ENCODE results near the gene GCC2. TPM values are rescaled to one million over a fixed set of nuclear protein-coding genes. Genes with fewer than 3 reads are reported as not detected.

Gene GCC2
- total and polyA plus RNA-seq, 2 of the 13 experiments (the other 11 are each of a cell fraction or from before 2014, with no cell fraction given) = 17.6 to 22.5 TPM

Small RNA genes within 50 kb of the gene (small RNA-seq; reads per million reads assigned to genes)
- gene SMIM12P1 (ENCODE audit: insufficient read depth in 2 of 3, insufficient read length in 3 of 3, low read depth in 2 of 3, low replicate concordance in 1 of 3) = 0 reads per million in 3 experiments

Other genes with a start within 250 kb of the GCC2 start
- gene SULT1C3, start 209.2 kb upstream of the GCC2 start, total RNA-seq (2016; rRNA removed; fragmentation: Illumina TruSeq; extraction: Trizol) = not detected in 2 replicates
- gene SULT1C3, start 209.2 kb upstream of the GCC2 start, polyA plus RNA-seq (2011; rRNA removed) = not detected in 2 replicates
- gene SULT1C2, start 160.3 kb upstream of the GCC2 start, total RNA-seq (2016; rRNA removed; fragmentation: Illumina TruSeq; extraction: Trizol) = 6.2 and 10.1 TPM in 2 replicates
- 4.0 and 5.3 TPM in 2 replicates for gene SULT1C2, start 160.3 kb upstream of the GCC2 start, polyA plus RNA-seq (2011; rRNA removed)
- 1.3 and 2.6 TPM in 2 replicates for gene SULT1C4, start 71.3 kb upstream of the GCC2 start, total RNA-seq (2016; rRNA removed; fragmentation: Illumina TruSeq; extraction: Trizol)
- 8.3 and 8.6 TPM in 2 replicates for gene SULT1C4, start 71.3 kb upstream of the GCC2 start, polyA plus RNA-seq (2011; rRNA removed)
- gene LIMS1, start 85.3 kb downstream of the GCC2 start, total RNA-seq (2016; rRNA removed; fragmentation: Illumina TruSeq; extraction: Trizol) = 38.3 and 55.1 TPM in 2 replicates
- 35.5 and 49.6 TPM in 2 replicates for gene LIMS1, start 85.3 kb downstream of the GCC2 start, polyA plus RNA-seq (2011; rRNA removed)